A549 (cell line): Measurements from ENCODE around the gene OSBPL8. TPM values are rescaled to one million over a fixed set of nuclear protein-coding genes. Genes with fewer than 3 reads are reported as not detected.

Source experiments
- ATAC-seq, 2 experiments: fragments of 200-7000 bp in 1 of 2; fragments of >200 bp in 1 of 2; cut with Nextera tagmentation in 1 of 2; cut with Tn5 transposase in 1 of 2; 3 replicates each; pipeline versions ENCODE4 v1.8.0 to v1.9.1; 2018 to 2020; ENCODE audit warnings: mild to moderate bottlenecking in 1 of 2, moderate library complexity in 1 of 2
- CTCF ChIA-PET: fragments of 300-600 bp; sonication (Branson Sonifier 250); formaldehyde crosslinking; extraction: SDS; loops from one replicate; lab custom pipeline; 2021; ENCODE audit warnings: antibody characterized with exemption, inconsistent platforms; lab: Yijun Ruan, JAX
- POLR2A ChIA-PET: fragments of 350-600 bp; formaldehyde crosslinking; extraction: SDS; loops from one replicate; lab custom pipeline; 2021; ENCODE audit warnings: antibody characterized with exemption, inconsistent platforms; lab: Yijun Ruan, JAX
- DNase-seq, 2 experiments: peaks; one replicate each; pipeline versions ENCODE4 v3.0.0 to v3.0.0-alpha.2; 2011 to 2016; ENCODE audit warnings: low read depth in 1 of 2, low spot score in 1 of 2
- FAIRE-seq: peaks from 2 replicates; lab custom pipeline; 2011; peaks lifted over from hg19 to GRCh38; lab: Jason Lieb, UNC
- H3K27ac ChIP-seq, 2 experiments: fragments of >200 bp; sonication (Bioruptor Twin); formaldehyde crosslinking; 3 replicates each; pipeline ENCODE4 v1.5.1; 2016 to 2017
- H3K4me1 ChIP-seq: fragments of >200 bp; sonication (Bioruptor Twin); formaldehyde crosslinking; 3 replicates; pipeline ENCODE4 v1.6.1; 2016
- H3K4me2 ChIP-seq: fragments of >200 bp; sonication (Bioruptor Twin); formaldehyde crosslinking; 3 replicates; pipeline ENCODE4 v1.6.1; 2016
- H3K4me3 ChIP-seq: fragments of >200 bp; sonication (Bioruptor Twin); formaldehyde crosslinking; 3 replicates; pipeline ENCODE4 v1.5.1; 2016
- H3K9me3 ChIP-seq: fragments of >200 bp; sonication (Bioruptor Twin); formaldehyde crosslinking; 3 replicates; pipeline ENCODE4 v1.6.1; 2016
- CBX2 ChIP-seq: fragments of 200-600 bp; sonication (generic); IDR thresholded peaks from 2 replicates; pipeline ENCODE4 v1.6.1; 2016; ENCODE audit warnings: low read depth, mild to moderate bottlenecking, borderline replicate concordance
- CBX8 ChIP-seq: fragments of 200-600 bp; sonication (generic); IDR thresholded peaks from 2 replicates; pipeline ENCODE4 v1.6.1; 2016
- CHD2 ChIP-seq: fragments of 150-350 bp; IDR thresholded peaks from 2 replicates; pipeline ENCODE4 v1.6.1; 2014; ENCODE audit warnings: low read length; ENCODE audit not compliant: partially characterized antibody
- CHD4 ChIP-seq: fragments of 200-600 bp; sonication (generic); IDR thresholded peaks from 2 replicates; pipeline ENCODE4 v1.6.1; 2016; ENCODE audit warnings: antibody characterized with exemption, mild to moderate bottlenecking, borderline replicate concordance
- CTCF ChIP-seq: fragments of >200 bp; sonication (Bioruptor Twin); formaldehyde crosslinking; IDR thresholded peaks from 3 replicates; pipeline ENCODE4 v1.5.1; 2016
- EHMT2 ChIP-seq: fragments of 200-600 bp; sonication (generic); IDR thresholded peaks from 2 replicates; pipeline ENCODE4 v1.6.1; 2016; ENCODE audit warnings: antibody characterized with exemption, low read depth, mild to moderate bottlenecking, moderate library complexity
- EP300 ChIP-seq, 2 experiments: fragments of >200 bp; sonication (Bioruptor Twin); formaldehyde crosslinking; IDR thresholded peaks; 2 replicates in 1 of 2; 3 replicates in 1 of 2; pipeline ENCODE4 v1.6.1; 2016 to 2017
- GATA3 ChIP-seq: IDR thresholded peaks from 2 replicates; pipeline ENCODE4 v1.6.1; 2012; ENCODE audit warnings: borderline replicate concordance
- HES2 ChIP-seq: fragments of >200 bp; sonication (Bioruptor Twin); formaldehyde crosslinking; IDR thresholded peaks from 2 replicates; pipeline ENCODE4 v1.6.1; 2016
- HMGXB4 ChIP-seq: fragments of 250-450 bp; sonication (Bioruptor Pico); IDR thresholded peaks from 2 replicates; pipeline ENCODE4 v1.5.0; 2021; ENCODE audit warnings: mild to moderate bottlenecking, moderate library complexity, borderline replicate concordance
- HOXA7 ChIP-seq: fragments of 250-450 bp; sonication (Bioruptor Pico); IDR thresholded peaks from 2 replicates; pipeline ENCODE4 v1.5.0; 2020; ENCODE audit warnings: mild to moderate bottlenecking, moderate library complexity
- HOXB5 ChIP-seq: fragments of 250-450 bp; sonication (Bioruptor Pico); IDR thresholded peaks from 2 replicates; pipeline ENCODE4 v1.5.0; 2020; ENCODE audit warnings: mild to moderate bottlenecking, moderate library complexity
- JUN ChIP-seq, 2 experiments: fragments of >200 bp; sonication (Bioruptor Twin); formaldehyde crosslinking; IDR thresholded peaks; 2 replicates in 1 of 2; 3 replicates in 1 of 2; pipeline ENCODE4 v1.6.1; 2016 to 2017
- KDM5A ChIP-seq: fragments of 200-600 bp; sonication (generic); IDR thresholded peaks from 2 replicates; pipeline ENCODE4 v1.6.1; 2016; ENCODE audit warnings: antibody characterized with exemption, mild to moderate bottlenecking
- MAFK ChIP-seq: fragments of 450-650 bp; IDR thresholded peaks from 2 replicates; pipeline ENCODE4 v1.6.1; 2014; ENCODE audit not compliant: partially characterized antibody
- NFE2L2 ChIP-seq: fragments of 150-350 bp; conservative IDR thresholded peaks from 2 replicates; pipeline ENCODE4 v1.6.1; 2014; ENCODE audit warnings: low read length
- PBX3 ChIP-seq: IDR thresholded peaks from 2 replicates; pipeline ENCODE4 v1.6.1; 2012
- RFX5 ChIP-seq: fragments of 450-650 bp; IDR thresholded peaks from 2 replicates; pipeline ENCODE4 v1.7.1; 2014; ENCODE audit warnings: antibody characterized with exemption, mild to moderate bottlenecking, moderate library complexity
- SMC3 ChIP-seq: fragments of >200 bp; sonication (Bioruptor Twin); formaldehyde crosslinking; IDR thresholded peaks from 3 replicates; pipeline ENCODE4 v1.6.1; 2018; ENCODE audit warnings: inconsistent platforms
- SREBF2 ChIP-seq: fragments of 450-650 bp; IDR thresholded peaks from 2 replicates; pipeline ENCODE4 v1.6.1; 2014; ENCODE audit warnings: mild to moderate bottlenecking, moderate library complexity
- USF2 ChIP-seq: fragments of 450-650 bp; IDR thresholded peaks from 2 replicates; pipeline ENCODE4 v1.6.1; 2014; ENCODE audit warnings: antibody characterized with exemption
- WGBS: methylation state at CpG from one replicate; pipeline ENCODE4 v1.1.6; 2017; ENCODE audit errors: missing lambda C conversion rate; 5-methylcytosine and 5-hydroxymethylcytosine counted together
- polyA plus RNA-seq, 4 experiments: library from polyadenylated mRNA; depleted of rRNA in 3 of 4; stranded (reverse); fragments of >200 nt; fragmentation: RNase III in 1 of 4; extraction: RNeasy Plus Mini Kit Qiagen cat#74134 plus additional on column Dnase treatment in 1 of 4; gene quantifications; 2 replicates in 3 of 4; 3 replicates in 1 of 4; pipeline ENCODE4 v1.2.3, GENCODE V29; 2011 to 2017

OSBPL8 gene
- polyA plus RNA-seq, 2 of the 4 experiments (the other 2 are of a cell fraction): 15.4 to 43.2 TPM

- TF ChIP-seq USF2 (no peak), PBX3 (no peak), RFX5 (no peak), CBX8 (no peak), KDM5A (no peak), SMC3 (no peak), SREBF2 (no peak)
Measured at GRCh38 chr12:76398106-76398505, 161.5 kb downstream of the OSBPL8 start (continued).

- ATAC-seq: no peak
- no peaks in the 10 kb centered on the region for H3K9me3 ChIP-seq
- no peak overlapping the region for H3K4me3 ChIP-seq
- CTCF ChIA-PET: no interaction called here
- POLR2A ChIA-PET: no interaction called here
- H3K4me2 ChIP-seq: no peak overlapping the region
- H3K4me1 ChIP-seq: no peaks in the 10 kb centered on the region
- TF ChIP-seq HOXA7 (CRISPR knock-in tag): no peak
- TF ChIP-seq PBX3: no peak
- no peak for TF ChIP-seq CTCF
- TF ChIP-seq EP300 (IDR thresholded peaks at IDR 0.05): no peak
- TF ChIP-seq MAFK: no peak
- TF ChIP-seq GATA3: no peak
- no peak for TF ChIP-seq HMGXB4 (CRISPR knock-in tag)
- TF ChIP-seq CHD4: no peak
- no peak for TF ChIP-seq HOXB5 (CRISPR knock-in tag)
- no peak for TF ChIP-seq CHD2
- TF ChIP-seq JUN (IDR thresholded peaks at IDR 0.05): no peak
- TF ChIP-seq CBX2: no peak
- no peak for TF ChIP-seq NFE2L2
- TF ChIP-seq HES2: no peak
- no peak for TF ChIP-seq EHMT2
- TF ChIP-seq CBX8: no peak
- TF ChIP-seq, all 56 proteins: peak for 0
- DNase-seq (no peak), FAIRE-seq (no peak)
- H3K27ac ChIP-seq: no peak overlapping the region
- 79% methylated on average over 1 of the region's 1 CpG for WGBS
Measured at GRCh38 chr12:76391461-76391860, 168.1 kb downstream of the OSBPL8 start.
